GM06990 (cell line): ENCODE data around the gene PDCD7.

ENCODE experiments used
- DNase-seq: peaks from one replicate; pipeline ENCODE4 v3.0.0-alpha.2; 2011; ENCODE audit not compliant: insufficient read length; ENCODE audit errors: extremely low read depth
- H3K27me3 ChIP-seq: replicated peaks from 2 replicates; pipeline ENCODE4 v1.6.0; 2011; ENCODE audit warnings: low read length; ENCODE audit not compliant: control insufficient read depth, insufficient read depth
- H3K36me3 ChIP-seq: 2 replicates; pipeline ENCODE4 v1.5.1; 2011; ENCODE audit warnings: low read length; ENCODE audit not compliant: control insufficient read depth, insufficient read depth
- H3K4me3 ChIP-seq: replicated peaks from 2 replicates; pipeline ENCODE4 v1.5.1; 2011; ENCODE audit warnings: low read depth, mild to moderate bottlenecking, control low read depth, low read length
- CTCF ChIP-seq: IDR thresholded peaks from 2 replicates; pipeline ENCODE4 v1.5.1; 2011; ENCODE audit warnings: low read length, control low read depth, mild to moderate bottlenecking, inconsistent platforms; ENCODE audit not compliant: insufficient read depth, poor library complexity, severe bottlenecking

The PDCD7 gene

DNA sequence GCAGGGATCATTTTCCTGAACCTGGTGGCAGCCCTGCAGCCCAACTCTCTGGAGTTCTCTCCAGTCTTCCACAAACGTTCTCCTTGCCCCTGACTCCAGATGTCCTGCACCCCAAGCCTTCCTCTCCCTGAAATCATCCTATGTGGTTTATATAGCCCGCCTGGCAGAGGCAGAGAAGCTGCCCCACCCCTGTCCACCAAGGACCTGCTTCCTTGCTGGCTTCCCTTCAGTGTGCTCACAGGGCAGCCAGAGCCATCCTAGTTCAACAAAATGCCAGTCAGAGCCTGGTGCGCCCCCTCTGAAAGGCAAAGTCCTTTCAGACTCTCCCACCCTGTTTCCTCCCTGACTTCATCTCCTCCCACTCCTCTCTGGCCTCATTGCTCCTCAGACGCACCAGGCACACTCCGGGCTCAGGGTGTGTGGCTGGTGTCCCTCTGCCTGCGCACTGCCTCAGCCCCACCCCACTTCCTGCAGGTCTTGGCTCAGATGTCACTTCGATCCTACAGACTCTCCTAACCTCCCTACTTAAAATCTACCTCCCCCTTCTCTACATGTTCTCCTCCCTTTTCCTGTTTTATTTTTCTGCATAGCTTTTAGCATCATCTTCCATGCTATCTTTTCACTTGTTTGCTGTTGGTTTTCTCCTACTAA, 51.2 kb downstream of the PDCD7 start:
- Histone ChIP-seq H3K4me3 (no peak overlapping the region), H3K27me3 (no peaks in the 10 kb centered on the region; the same call in none of the 2 replicates), H3K36me3 (no peaks in the 10 kb centered on the region)
- DNase-seq, result no peak
- TF ChIP-seq CTCF, result no peak

DNA sequence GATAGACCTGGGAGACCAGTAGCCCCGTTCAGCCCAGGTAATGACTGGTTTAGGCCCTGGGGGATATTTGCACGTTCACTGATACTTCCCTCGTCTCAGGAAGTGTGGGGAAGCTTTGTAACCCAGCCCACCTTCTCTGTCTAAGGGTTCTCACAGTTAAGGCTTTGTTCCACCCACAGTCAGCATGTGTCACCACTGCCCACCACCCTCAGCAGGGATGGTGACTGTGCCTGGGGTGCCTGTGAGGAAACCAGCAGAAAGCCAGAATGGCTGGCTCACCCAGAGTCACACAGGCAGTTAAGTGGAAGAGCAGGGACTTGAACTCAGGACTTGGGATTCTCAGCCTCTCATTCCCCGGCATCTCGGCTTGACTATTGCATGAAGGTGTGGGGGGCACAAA, 51.9 kb downstream of the PDCD7 start:
- H3K27me3 ChIP-seq, result no peaks in the 10 kb centered on the region; the same call in none of the 2 replicates
- TF ChIP-seq CTCF, result no peak
- no peak overlapping the region for H3K4me3 ChIP-seq
- DNase-seq, result no peak
- no peaks in the 10 kb centered on the region for H3K36me3 ChIP-seq

- DNase-seq, result no peak
- no peaks in the 10 kb centered on the region; the same call in none of the 2 replicates for H3K27me3 ChIP-seq
- H3K36me3 ChIP-seq, result no peaks in the 10 kb centered on the region
- H3K4me3 ChIP-seq, result no peak overlapping the region
- no peak for TF ChIP-seq CTCF
Observed at GRCh38 chr15:65081270-65081669, 52.3 kb downstream of the PDCD7 start.

DNA sequence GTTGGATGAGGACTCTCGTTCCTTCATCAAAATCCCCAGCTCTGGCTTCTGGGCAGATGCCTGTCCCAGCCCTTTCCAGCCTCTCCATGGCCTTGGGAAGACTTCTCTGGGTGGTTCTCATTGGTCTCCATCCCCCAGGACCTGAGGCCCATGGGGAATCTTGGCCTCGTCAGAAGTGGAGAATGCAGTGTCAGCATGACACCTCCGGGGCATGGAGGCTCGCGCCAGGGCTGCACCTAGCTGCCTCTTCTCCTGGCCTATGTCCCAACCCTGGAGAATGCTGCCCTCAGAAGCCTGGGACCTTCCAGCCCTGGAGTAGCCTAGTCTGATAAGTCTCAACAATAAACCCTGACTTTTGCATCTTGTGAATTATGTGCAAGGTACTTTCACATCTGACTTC, 54.0 kb downstream of the PDCD7 start:
- DNase-seq, result no peak
- TF ChIP-seq CTCF, result no peak
- H3K36me3 ChIP-seq, result no peaks in the 10 kb centered on the region
- H3K4me3 ChIP-seq, result no peak overlapping the region
- no peaks in the 10 kb centered on the region; the same call in 1 of the 2 replicates for H3K27me3 ChIP-seq

DNA sequence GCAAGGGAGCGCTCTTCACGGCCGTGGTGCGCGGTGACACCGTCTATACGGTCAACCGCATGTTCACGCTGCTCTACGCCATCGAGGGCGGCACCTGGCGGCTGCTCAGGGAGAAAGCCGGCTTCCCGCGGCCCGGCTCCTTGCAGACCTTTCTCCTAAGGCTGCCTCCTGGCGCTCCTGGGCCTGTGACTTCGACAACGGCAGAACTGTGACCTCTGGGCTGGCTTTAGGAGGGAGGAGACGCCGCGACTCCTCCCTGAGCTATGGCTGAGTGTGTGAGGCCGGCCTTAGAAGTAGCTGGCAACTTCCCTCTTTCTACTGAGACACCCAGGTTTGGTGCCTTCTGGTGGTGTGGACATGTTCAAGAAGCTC, 55.6 kb downstream of the PDCD7 start:
- TF ChIP-seq CTCF, result peak; percentile 25
- Histone ChIP-seq H3K27me3 (no peaks in the 10 kb centered on the region; the same call in 1 of the 2 replicates), H3K36me3 (no peaks in the 10 kb centered on the region), H3K4me3 (no peak overlapping the region)
- DNase-seq, result peak; percentile 47
